Measurements from ENCODE around the gene PRKCH.
"Not testable (repeated sequence)": the region's sequence is repeated elsewhere in the genome, so short reads cannot be mapped to it uniquely, and the experiment has no call there.

PRKCH gene

GRCh38 chr14:61406198-61406597 lies 84.8 kb downstream of the PRKCH start:
- no peak for FAIRE-seq
- DNase-seq (ENCODE audit: insufficient read length, low spot score) = no peak
- TF ChIP-seq CTCF (IDR thresholded peaks at IDR 0.05; ENCODE audit: insufficient read depth, missing control alignments) = no peak

- FAIRE-seq (no peak), DNase-seq (ENCODE audit: insufficient read length, low spot score) (no peak)
- TF ChIP-seq CTCF (IDR thresholded peaks at IDR 0.05; ENCODE audit: insufficient read depth, missing control alignments) = no peak
Observed at GRCh38 chr14:61406675-61407074, 85.3 kb downstream of the PRKCH start.

- DNase-seq (ENCODE audit: insufficient read length, low spot score) (no peak), FAIRE-seq (no peak)
- TF ChIP-seq CTCF (IDR thresholded peaks at IDR 0.05; ENCODE audit: insufficient read depth, missing control alignments) = no peak
Observed at GRCh38 chr14:61408498-61408897, 87.1 kb downstream of the PRKCH start.

GRCh38 chr14:61409782-61410181 lies 88.4 kb downstream of the PRKCH start:
- FAIRE-seq (no peak), DNase-seq (ENCODE audit: insufficient read length, low spot score) (no peak)
- TF ChIP-seq CTCF (IDR thresholded peaks at IDR 0.05; ENCODE audit: insufficient read depth, missing control alignments) = no peak

- DNase-seq (ENCODE audit: insufficient read length, low spot score); FAIRE-seq: not testable (repeated sequence)
Observed at GRCh38 chr14:61415934-61416333, 94.6 kb downstream of the PRKCH start.

GRCh38 chr14:61416591-61416990 lies 95.2 kb downstream of the PRKCH start:
- DNase-seq (ENCODE audit: insufficient read length, low spot score) = no peak
- FAIRE-seq = no peak
- no peak for TF ChIP-seq CTCF (IDR thresholded peaks at IDR 0.05; ENCODE audit: insufficient read depth, missing control alignments)

- DNase-seq (ENCODE audit: insufficient read length, low spot score) (no peak), FAIRE-seq (no peak)
- TF ChIP-seq CTCF (IDR thresholded peaks at IDR 0.05; ENCODE audit: insufficient read depth, missing control alignments) = no peak
Observed at GRCh38 chr14:61417141-61417540, 95.8 kb downstream of the PRKCH start.

- FAIRE-seq = no peak
- no peak for TF ChIP-seq CTCF (IDR thresholded peaks at IDR 0.05; ENCODE audit: insufficient read depth, missing control alignments)
Observed at GRCh38 chr14:61417883-61418455, 96.6 kb downstream of the PRKCH start.

More at GRCh38 chr14:61417883-61418455, 96.6 kb downstream of the PRKCH start:
- no peak for DNase-seq (ENCODE audit: insufficient read length, low spot score)
